Astrocyte of the spinal cord (primary cell): ENCODE data around the gene HCCS.
A peak's percentile ranks its signal among the peaks of the same experiment; 100 is the strongest.

Source experiments
- DNase-seq: peaks from one replicate; pipeline ENCODE4 v3.0.0; 2011; ENCODE audit warnings: low read depth, low spot score
- H3K4me3 ChIP-seq: 2 replicates; pipeline ENCODE4 v1.5.1; 2011; ENCODE audit warnings: low read depth, mild to moderate bottlenecking, low read length, moderate library complexity
- CTCF ChIP-seq: IDR thresholded peaks from 2 replicates; pipeline ENCODE4 v1.5.1; 2012; ENCODE audit warnings: low read depth, mild to moderate bottlenecking, low read length, inconsistent platforms
- in situ Hi-C: cut with HindIII; loops from 2 replicates; pipeline ENCODE4 v1.10.0; 2017; ENCODE audit warnings: low sequenced_read_pairs

HCCS gene

GRCh38 chrX:11111037-11111851, at the start of gene HCCS:
HCCS (plus strand) TSS chrX:11111332; CDS start chrX:11112061, 729 bp downstream.
- peak; percentile 84 for DNase-seq
- peak within 1 kb of the TSS; percentile 82 for H3K4me3 ChIP-seq
- in situ Hi-C loops, result no loop called here
- no peak for TF ChIP-seq CTCF

- no peak for TF ChIP-seq CTCF
- no peak overlapping the region for H3K4me3 ChIP-seq
- no peak for DNase-seq
- in situ Hi-C loops, result no loop called here
Measured at GRCh38 chrX:11064276-11064675, 46.9 kb upstream of the HCCS start.

DNA sequence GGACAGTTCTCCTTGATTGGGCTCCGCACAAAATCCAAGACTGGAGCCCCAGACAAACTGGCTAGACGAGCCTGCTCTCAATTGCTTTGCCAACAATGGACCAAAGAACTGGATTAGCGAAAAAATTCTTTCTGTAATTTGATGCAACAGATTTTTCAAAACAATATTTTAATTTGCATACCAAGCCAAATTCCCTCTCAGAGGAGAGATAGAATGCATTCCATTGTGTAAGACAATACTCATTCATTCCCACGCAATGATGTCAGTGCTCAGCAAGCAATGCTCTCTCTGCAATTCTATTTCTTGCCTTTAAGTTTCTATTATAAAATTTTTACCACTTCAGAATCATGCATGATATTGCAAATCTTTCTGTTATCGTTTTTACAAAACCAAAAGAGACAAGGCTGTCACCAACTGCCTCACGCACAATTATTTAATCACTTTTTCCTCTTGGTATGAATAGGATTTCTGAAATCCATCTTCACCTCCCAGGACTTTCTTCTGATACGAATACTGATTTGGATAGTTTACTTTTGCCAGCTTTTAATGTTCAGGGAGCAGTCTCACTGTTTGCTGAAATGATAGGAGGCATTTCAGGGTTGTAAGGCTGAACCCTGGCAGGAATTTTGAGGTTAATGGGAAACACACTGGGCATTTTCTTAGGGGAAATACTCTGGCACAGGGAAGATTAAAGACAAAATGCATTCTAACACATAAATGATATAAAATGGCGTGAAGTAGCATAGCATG, 46.1 kb upstream of the HCCS start:
- no peak overlapping the region for H3K4me3 ChIP-seq
- no peak for TF ChIP-seq CTCF
- DNase-seq, result peak; percentile 58
- in situ Hi-C loops, result no loop called here

GRCh38 chrX:11066812-11067211, 44.3 kb upstream of the HCCS start:
- DNase-seq, result no peak
- no peak overlapping the region for H3K4me3 ChIP-seq
- no peak for TF ChIP-seq CTCF
- in situ Hi-C loops, result no loop called here

DNA sequence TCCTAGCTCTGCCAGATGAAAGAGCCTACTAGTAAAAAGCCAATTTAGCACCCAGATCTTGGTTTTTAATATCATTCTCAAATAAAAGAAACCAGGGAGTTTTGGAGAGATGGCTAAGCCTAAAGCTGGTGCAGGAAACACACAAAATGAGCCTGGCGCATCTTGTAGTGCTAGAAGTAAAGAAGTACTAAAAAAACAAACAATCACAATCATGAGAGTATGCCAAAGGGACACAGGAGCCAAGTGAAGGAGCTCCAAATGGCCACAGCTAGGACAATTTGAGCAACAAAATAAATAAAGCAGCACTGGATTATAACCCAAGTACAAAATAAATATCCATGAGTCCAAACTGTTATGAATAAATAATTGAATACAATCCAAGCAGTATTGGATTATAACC, 37.8 kb upstream of the HCCS start:
- in situ Hi-C loops, result no loop called here
- no peak for TF ChIP-seq CTCF
- no peak overlapping the region for H3K4me3 ChIP-seq
- no peak for DNase-seq

DNA sequence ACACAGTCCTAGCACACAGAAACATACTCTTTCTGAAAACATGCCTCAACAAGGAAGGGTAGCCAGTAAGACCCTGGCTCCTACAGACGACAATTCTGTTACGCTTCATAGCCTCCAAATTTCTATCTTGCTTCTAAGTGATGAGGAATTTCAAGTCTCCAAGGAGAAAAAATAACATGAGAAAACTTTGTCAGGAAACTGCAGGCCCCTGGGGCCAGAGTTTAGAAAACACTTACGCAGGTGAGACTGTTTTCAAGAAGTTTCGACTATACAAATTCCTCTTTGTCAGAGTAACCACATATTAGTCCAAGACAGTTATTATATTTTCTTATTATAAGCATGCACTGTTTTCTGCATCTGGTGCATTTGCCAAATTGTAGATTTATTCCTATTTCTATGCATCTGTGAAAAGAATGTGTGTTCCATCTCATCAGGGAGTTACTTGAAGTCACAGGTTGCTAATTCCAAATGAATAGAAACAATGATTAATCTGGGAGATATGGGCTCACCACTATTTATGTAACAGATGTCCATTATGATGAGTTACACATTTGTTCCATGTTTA, 30.3 kb upstream of the HCCS start:
- in situ Hi-C loops, result no loop called here
- H3K4me3 ChIP-seq, result no peak overlapping the region
- DNase-seq, result no peak
- TF ChIP-seq CTCF, result no peak
